ENCODE data around the gene KIF21B.

Gene KIF21B

GRCh38 chr1:201023517-201023902 is at the start of gene KIF21B:
KIF21B (minus strand) TSS chr1:201023714; CDS start chr1:201023383, 331 bp downstream.
- peak; percentile 81 to 87 for DNase-seq (ENCODE audit: low read depth in 2 of 2)

DNA sequence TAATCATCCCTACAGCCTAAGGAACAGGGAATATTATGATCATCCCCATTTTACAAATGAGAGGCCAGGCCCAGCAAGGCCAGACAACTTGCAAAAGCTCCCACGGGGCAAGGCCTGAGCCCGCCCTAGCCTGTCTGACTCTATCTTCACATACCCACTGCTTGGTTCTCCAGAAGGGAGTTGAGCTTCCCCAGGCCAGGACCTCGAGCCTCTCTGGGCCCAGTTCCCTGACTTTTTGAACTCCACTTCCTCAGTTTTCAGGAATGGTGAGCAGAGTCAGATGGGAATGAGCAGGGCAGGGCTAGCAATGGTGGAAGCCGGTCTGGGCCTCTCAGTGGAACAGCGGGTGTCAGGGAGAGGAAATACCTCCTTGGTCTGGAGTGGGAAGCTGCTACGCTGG is 49.4 kb upstream of the KIF21B start:
- DNase-seq (ENCODE audit: low read depth in 2 of 2) = no peak

GRCh38 chr1:201072149-201072548 is 48.6 kb upstream of the KIF21B start:
- DNase-seq (ENCODE audit: low read depth in 2 of 2) = no peak

DNA sequence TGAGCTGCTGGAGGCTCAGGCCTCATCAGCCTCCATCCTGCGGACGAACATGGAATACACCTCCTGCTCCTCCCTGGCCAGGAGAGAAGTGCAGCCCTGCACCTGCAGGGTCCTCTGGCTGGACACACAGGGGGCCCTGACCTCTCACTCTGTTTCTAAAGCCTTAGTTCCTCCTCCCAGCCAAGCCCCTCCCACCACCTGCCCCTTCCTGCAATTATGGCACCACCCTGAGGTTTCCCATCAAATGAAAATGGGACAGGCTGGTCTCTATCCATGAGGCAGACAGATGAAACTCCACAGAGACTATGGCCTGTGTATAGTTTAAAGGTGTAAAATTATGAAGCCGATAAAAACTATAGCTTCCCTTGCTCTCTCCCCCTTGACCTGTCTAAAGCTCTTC is 46.1 kb upstream of the KIF21B start:
- DNase-seq (ENCODE audit: low read depth in 2 of 2) = no peak

- DNase-seq (ENCODE audit: low read depth in 2 of 2) = no peak
Observed at GRCh38 chr1:201068976-201069375, 45.5 kb upstream of the KIF21B start.

- DNase-seq (ENCODE audit: low read depth in 2 of 2) = no peak
Observed at GRCh38 chr1:201066986-201067385, 43.5 kb upstream of the KIF21B start.

GRCh38 chr1:201065686-201066085 is 42.2 kb upstream of the KIF21B start:
- no peak for DNase-seq (ENCODE audit: low read depth in 2 of 2)

- no peak for DNase-seq (ENCODE audit: low read depth in 2 of 2)
Observed at GRCh38 chr1:201064806-201065205, 41.3 kb upstream of the KIF21B start.

DNA sequence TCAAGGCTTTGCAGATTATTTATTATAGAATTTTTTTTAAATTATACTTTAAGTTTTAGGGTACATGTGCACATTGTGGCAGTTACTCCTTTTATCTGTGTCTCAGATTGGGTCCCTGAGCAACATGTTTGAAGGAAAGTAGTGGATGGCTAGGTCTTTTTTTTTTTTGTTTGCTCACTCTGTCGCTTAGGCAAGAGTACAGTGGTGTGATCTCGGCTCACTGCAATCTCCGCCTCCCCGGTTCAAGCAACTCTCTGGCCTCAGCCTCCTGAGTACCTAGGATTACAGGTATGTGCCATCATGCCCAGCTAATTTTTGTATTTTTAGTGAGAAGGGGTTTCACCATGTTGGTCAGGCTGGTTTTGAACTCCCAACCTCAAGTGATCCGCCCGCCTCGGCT is 39.6 kb upstream of the KIF21B start:
- DNase-seq (ENCODE audit: low read depth in 2 of 2) = no peak

DNA sequence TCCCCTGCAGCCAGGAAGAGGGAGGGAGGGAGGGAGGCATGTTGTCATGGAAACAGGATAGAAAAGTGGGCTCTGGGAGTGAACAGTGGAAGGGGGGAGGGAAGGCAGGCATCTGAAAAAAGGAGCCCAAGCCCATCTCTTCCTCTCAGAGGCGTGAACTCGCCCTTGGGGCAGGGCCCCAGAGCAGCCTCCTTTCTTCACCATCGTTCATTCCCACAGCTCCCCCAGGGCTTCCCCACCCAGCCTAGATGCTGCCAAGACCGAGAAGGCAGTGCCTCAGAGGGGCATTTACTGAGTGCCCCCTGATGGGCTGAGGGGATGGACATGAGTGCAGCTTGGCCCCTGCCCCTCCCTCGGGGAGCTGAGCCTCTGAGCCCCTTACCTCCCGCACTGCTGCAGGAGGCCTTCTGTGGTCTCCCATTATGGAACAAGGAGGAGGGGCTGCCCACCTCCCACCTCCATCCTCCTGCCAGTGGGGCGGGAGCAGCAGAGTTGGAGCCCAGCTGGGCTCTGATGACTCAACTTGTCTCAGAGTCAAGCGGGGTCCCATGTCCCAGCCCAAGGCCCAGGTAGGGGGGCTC is 39.1 kb upstream of the KIF21B start:
- no peak for DNase-seq (ENCODE audit: low read depth in 2 of 2)

DNA sequence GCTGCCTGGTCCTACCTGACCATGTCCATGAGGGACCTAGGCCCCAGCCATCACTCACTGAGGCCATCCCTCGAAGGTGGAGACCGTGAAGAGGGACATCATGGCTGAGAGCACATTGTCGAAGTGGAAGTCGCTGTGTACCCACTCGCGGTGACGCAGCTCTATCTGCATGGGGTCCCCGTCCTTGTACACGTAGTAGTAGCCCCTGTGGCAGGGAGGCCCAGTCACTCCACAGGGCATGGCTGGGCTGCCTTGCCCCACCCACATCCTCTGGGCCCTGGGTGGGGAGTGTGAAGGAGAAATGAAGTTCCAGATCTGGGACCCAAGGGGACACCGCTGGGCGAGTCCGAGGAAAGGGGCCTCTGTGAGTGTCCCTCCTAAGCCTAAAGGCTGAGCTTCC is 38.4 kb upstream of the KIF21B start:
- DNase-seq (ENCODE audit: low read depth in 2 of 2) = no peak

DNA sequence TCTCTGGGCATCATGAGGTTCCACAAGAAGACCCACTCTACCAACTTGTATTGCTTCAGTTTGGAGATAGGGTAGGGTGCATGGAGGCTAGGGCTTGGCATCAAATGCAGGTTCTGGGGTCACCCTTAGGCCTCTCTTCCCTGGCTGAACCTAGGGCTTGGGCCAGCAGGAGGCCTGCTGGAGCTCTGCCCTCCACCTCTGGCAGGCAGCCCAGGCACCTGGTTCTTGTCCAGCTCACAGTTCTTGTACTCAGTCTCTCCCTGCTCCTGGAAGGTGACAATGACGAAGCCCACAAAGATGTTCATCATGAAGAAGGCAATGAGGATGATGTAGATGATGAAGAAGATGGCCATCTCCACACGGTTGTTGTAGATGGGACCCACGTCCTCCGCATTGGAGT is 37.5 kb upstream of the KIF21B start:
- DNase-seq (ENCODE audit: low read depth in 2 of 2) = no peak

- DNase-seq (ENCODE audit: low read depth in 2 of 2) = no peak
Observed at GRCh38 chr1:201060586-201060985, 37.1 kb upstream of the KIF21B start.

GRCh38 chr1:201059871-201060555 is 36.5 kb upstream of the KIF21B start:
- DNase-seq (ENCODE audit: low read depth in 2 of 2) = no peak

DNA sequence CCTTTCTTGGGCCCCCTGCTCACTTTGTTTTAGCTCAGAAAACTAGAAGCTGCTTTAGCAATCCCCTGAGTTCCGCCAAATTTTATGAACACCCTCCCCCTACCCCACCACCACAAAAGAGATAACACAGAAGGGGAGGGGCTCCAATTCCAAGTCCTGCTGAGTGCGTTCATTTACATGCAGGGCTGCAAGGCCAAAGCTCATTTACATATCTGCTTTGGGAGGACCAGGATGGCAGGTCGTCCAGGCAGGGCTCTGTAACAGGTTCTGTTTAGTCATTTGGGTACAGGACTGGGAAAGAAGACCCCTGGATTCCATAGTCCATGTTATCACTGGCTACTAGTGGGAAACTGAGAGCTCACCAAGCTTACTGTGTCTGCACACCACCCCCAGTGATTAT is 35.9 kb upstream of the KIF21B start:
- no peak for DNase-seq (ENCODE audit: low read depth in 2 of 2)

DNA sequence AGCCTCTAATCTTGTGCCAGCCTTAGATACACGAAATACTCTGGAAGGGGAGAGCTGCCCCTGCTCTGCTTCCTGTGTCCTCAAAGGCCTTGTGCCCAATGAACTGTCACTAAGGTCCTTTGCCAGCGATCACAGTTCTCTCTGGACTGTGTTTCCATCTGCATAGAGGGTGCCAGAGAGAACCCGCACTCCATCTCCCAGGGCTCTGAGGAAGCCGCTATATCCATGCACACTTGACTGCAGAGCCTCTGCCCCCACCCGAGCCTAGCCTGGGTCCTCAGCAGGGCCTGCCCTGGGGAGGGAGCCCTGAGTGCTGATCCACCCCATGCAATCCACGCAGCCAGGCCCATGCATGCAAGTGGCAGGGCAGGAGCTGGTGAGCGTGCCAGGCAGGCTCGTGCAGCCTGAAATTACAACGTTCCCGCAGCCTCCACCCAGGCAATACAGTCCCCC is 30.6 kb upstream of the KIF21B start:
- DNase-seq (ENCODE audit: low read depth in 2 of 2) = no peak

GRCh38 chr1:201053155-201053860 is 29.8 kb upstream of the KIF21B start:
- DNase-seq (ENCODE audit: low read depth in 2 of 2) = no peak

GRCh38 chr1:201051399-201051798 is 27.9 kb upstream of the KIF21B start:
- DNase-seq (ENCODE audit: low read depth in 2 of 2) = no peak

- DNase-seq (ENCODE audit: low read depth in 2 of 2) = no peak
Observed at GRCh38 chr1:201050515-201051277, 27.2 kb upstream of the KIF21B start.

DNA sequence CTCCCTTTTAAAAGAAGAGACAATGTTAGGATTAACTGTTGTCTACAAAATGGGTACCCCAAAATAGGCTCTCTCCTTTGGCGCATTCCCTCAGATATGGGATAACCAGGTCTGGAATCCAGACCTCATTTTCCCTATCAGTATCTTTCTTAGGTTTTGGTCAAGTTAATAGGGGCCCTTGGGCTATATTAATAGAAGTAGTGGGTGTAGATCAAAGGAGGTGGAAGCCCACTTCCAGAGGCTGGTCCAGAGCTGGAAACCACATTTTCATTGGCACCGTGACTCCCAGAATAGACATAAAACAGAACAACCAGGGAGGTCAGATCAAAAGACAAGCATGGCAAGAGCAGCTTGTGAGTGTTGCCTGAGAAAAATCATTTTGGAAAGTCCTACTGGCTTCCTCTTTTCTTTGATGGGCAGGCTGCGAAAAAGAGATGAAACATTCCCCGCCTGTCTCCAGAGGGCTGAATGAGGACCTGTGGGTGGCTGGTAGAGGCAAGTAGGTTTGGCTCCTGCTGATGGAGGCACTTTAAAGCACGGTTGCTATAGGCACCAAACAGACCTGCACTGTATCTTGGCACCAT is 25.8 kb upstream of the KIF21B start:
- no peak for DNase-seq (ENCODE audit: low read depth in 2 of 2)

DNA sequence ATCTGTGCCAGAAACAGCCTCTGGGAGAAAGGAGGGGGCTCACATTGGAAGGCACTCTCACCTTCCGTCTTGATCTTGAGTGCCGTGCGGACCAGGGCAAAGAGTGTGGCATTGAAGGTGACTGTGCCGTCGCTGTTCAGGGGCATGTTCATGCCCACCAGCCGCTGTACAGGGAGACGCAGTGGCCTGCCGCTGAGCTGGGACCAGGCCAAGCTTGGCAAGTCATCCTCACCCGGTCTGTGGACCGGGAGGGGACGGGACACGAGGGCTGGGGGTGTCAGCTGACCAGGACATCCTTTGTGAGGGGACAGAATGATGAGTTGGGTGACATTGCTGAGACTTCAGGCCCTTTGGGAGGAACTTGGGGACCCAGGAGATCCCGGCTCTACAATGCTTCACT is 25.0 kb upstream of the KIF21B start:
- no peak for DNase-seq (ENCODE audit: low read depth in 2 of 2)

DNA sequence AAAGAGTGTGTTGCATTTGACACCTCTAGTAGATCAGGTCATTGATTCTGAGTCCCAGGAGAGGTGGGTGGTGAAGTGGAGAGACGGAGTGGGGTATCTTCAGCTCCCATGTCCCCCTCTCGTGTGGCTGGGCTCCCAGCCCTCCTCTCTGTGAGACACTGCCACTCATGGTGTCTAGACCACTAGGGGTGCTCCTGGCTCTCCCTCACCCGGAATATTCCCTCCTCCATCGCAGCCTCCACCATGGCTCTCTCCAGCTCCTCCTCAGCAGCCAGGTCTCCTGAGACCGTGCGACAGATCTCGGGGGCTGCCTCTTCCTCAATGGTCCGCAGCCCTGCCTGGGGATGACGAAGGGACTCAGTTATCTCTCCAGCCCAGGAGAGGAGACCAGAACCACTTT is 20.6 kb upstream of the KIF21B start:
- DNase-seq (ENCODE audit: low read depth in 2 of 2) = no peak

All from stimulated activated CD4-positive, alpha-beta T cell treated with anti-CD3 and anti-CD28 coated beads, Interleukin-12 subunit alpha, Interleukin-12 subunit beta, amount 100 ng/mL, for 24 hours (primary cell).